Neural crest cell (in vitro differentiated cells): ENCODE measurements around the gene CASP1. TPM values are rescaled to one million over a fixed set of nuclear protein-coding genes. Genes with fewer than 3 reads are reported as not detected.

Experiments used
- DNase-seq: peaks from one replicate; pipeline ENCODE4 v3.0.0; 2021; ENCODE audit warnings: low read depth, mixed read lengths, low spot score
- H3K27ac Mint-ChIP-seq: one replicate; pipeline ENCODE4 v1.8.0; 2021; ENCODE audit warnings: mild to moderate bottlenecking, mixed read lengths; ENCODE audit not compliant: unreplicated experiment
- H3K27me3 Mint-ChIP-seq: 2 replicates; pipeline ENCODE4 v1.8.0; 2021; ENCODE audit warnings: low read depth, mild to moderate bottlenecking, mixed read lengths
- H3K36me3 Mint-ChIP-seq: 2 replicates; pipeline ENCODE4 v1.8.0; 2021; ENCODE audit warnings: low read depth, mild to moderate bottlenecking, mixed read lengths
- H3K4me1 Mint-ChIP-seq: 2 replicates; pipeline ENCODE4 v1.8.0; 2021; ENCODE audit warnings: mixed read lengths
- H3K4me3 Mint-ChIP-seq: one replicate; pipeline ENCODE4 v1.8.0; 2021; ENCODE audit warnings: mild to moderate bottlenecking, mixed read lengths
- H3K9me3 Mint-ChIP-seq: 2 replicates; pipeline ENCODE4 v1.8.0; 2021; ENCODE audit warnings: mixed read lengths
- CTCF ChIP-seq: fragments of 200-600 bp; sonication (generic); conservative IDR thresholded peaks from 2 replicates; pipeline ENCODE4 v1.5.0; 2021; ENCODE audit warnings: antibody characterized with exemption, mild to moderate bottlenecking
- total RNA-seq: library from RNA; stranded (reverse); gene quantifications from 2 replicates; pipeline ENCODE4 v1.2.1, GENCODE V29; 2021

CASP1 gene
- total RNA-seq, 1 donor from 2014 or later = not detected

- no peak for TF ChIP-seq CTCF
- Mint-ChIP-seq H3K27me3 (no peaks in the 10 kb centered on the region), H3K4me3 (no peak overlapping the region), H3K36me3 (no peaks in the 10 kb centered on the region), H3K27ac (no peak overlapping the region), H3K9me3 (no peaks in the 10 kb centered on the region), H3K4me1 (no peaks in the 10 kb centered on the region)
- no peak for DNase-seq
These were observed 21.5 kb upstream of the CASP1 start for GRCh38 chr11:105056446-105056845.

- Mint-ChIP-seq H3K4me1 (no peaks in the 10 kb centered on the region), H3K27ac (no peak overlapping the region), H3K4me3 (no peak overlapping the region), H3K9me3 (no peaks in the 10 kb centered on the region), H3K27me3 (no peaks in the 10 kb centered on the region), H3K36me3 (no peaks in the 10 kb centered on the region)
- TF ChIP-seq CTCF = no peak
- DNase-seq = no peak
These were observed 20.0 kb upstream of the CASP1 start for GRCh38 chr11:105054723-105055493.

GRCh38 chr11:105052487-105052886 is 17.5 kb upstream of the CASP1 start:
- DNase-seq = no peak
- Mint-ChIP-seq H3K9me3 (peaks cover 2% of the 10 kb centered on the region), H3K27me3 (no peaks in the 10 kb centered on the region), H3K4me3 (no peak overlapping the region), H3K27ac (no peak overlapping the region), H3K4me1 (no peaks in the 10 kb centered on the region), H3K36me3 (no peaks in the 10 kb centered on the region)
- TF ChIP-seq CTCF = no peak

GRCh38 chr11:105051559-105051958 is 16.6 kb upstream of the CASP1 start:
- no peaks in the 10 kb centered on the region for H3K27me3 Mint-ChIP-seq
- DNase-seq = no peak
- H3K4me1 Mint-ChIP-seq = no peaks in the 10 kb centered on the region
- no peaks in the 10 kb centered on the region for H3K36me3 Mint-ChIP-seq
- TF ChIP-seq CTCF = no peak
- no peak overlapping the region for H3K27ac Mint-ChIP-seq
- peaks cover 2% of the 10 kb centered on the region for H3K9me3 Mint-ChIP-seq
- H3K4me3 Mint-ChIP-seq = no peak overlapping the region

GRCh38 chr11:105049481-105049880 is 14.5 kb upstream of the CASP1 start:
- Mint-ChIP-seq H3K27me3 (no peaks in the 10 kb centered on the region), H3K27ac (no peak overlapping the region), H3K9me3 (peaks cover 2% of the 10 kb centered on the region), H3K4me3 (no peak overlapping the region), H3K36me3 (no peaks in the 10 kb centered on the region), H3K4me1 (no peaks in the 10 kb centered on the region)
- DNase-seq = no peak
- TF ChIP-seq CTCF = no peak
